Colonic mucosa (tissue), 4 donors: Measurements from ENCODE around the gene ARHGDIA. TPM values are rescaled to one million over a fixed set of nuclear protein-coding genes. Genes with fewer than 3 reads are reported as not detected.

Experiments
- DNase-seq: peaks from one replicate; pipeline ENCODE4 v3.0.0-alpha.2; 2020
- H3K27ac ChIP-seq: fragments of 200-600 bp; one replicate; pipeline ENCODE4 v1.8.0; 2021
- H3K27me3 ChIP-seq: fragments of 200-600 bp; one replicate; pipeline ENCODE4 v1.8.0; 2021
- H3K36me3 ChIP-seq: fragments of 200-600 bp; one replicate; pipeline ENCODE4 v1.8.0; 2021
- H3K4me1 ChIP-seq: fragments of 200-600 bp; one replicate; pipeline ENCODE4 v1.8.0; 2021; ENCODE audit warnings: mild to moderate bottlenecking
- H3K4me3 ChIP-seq: fragments of 200-600 bp; one replicate; pipeline ENCODE4 v1.8.0; 2021
- H3K9ac ChIP-seq, 2 donors: one replicate each; pipeline ENCODE4 v1.7.0; 2013; ENCODE audit warnings: control low read depth in 2 of 2, low read depth in 2 of 2, low read length in 2 of 2
- H3K9me3 ChIP-seq: fragments of 200-600 bp; one replicate; pipeline ENCODE4 v1.8.0; 2021
- CTCF ChIP-seq: fragments of 200-600 bp; IDR thresholded peaks from one replicate; pipeline ENCODE4 v1.8.0; 2022; ENCODE audit warnings: antibody characterized with exemption, mild to moderate bottlenecking
- intact Hi-C: fragments of 100-400 bp; cut with DNase I; formaldehyde crosslinking; loops from one replicate; pipeline ENCODE4 v1.14.1; 2022
- total RNA-seq, 2 donors: library from RNA; stranded (reverse); fragmentation: NEBNext Ultra II Directional in 1 of 2; extraction: Animal tissue kit (Norgen Biotek cat#: 25700) in 1 of 2; gene quantifications; one replicate each; pipeline ENCODE4 v1.2.1, GENCODE V29; 2021
- donor health status: healthy.
- donor health status: DM: no; HTN: no; CAD: no.
- donor health status: DM: no; HTN: no; CAD: no.

The ARHGDIA gene
- total RNA-seq, 2 donors from 2014 or later: 407 to 546 TPM

GRCh38 chr17:81825841-81826466 is 45.2 kb downstream of the ARHGDIA start:
- no peaks in the 10 kb centered on the region for H3K27me3 ChIP-seq
- no peak for TF ChIP-seq CTCF
- peaks cover 14% of the 10 kb centered on the region for H3K4me1 ChIP-seq
- intact Hi-C loops: no loop called here
- H3K27ac ChIP-seq: no peak overlapping the region
- no peak overlapping the region for H3K4me3 ChIP-seq
- no peaks in the 10 kb centered on the region for H3K36me3 ChIP-seq
- no peaks in the 10 kb centered on the region for H3K9me3 ChIP-seq
- no peak for DNase-seq
- peak overlapping the region; percentile 4 to 12 for H3K9ac ChIP-seq

GRCh38 chr17:81824595-81824994 is 46.5 kb downstream of the ARHGDIA start:
- Histone ChIP-seq H3K4me3 (no peak overlapping the region), H3K9me3 (no peaks in the 10 kb centered on the region), H3K9ac (no peak overlapping the region), H3K27ac (no peak overlapping the region), H3K36me3 (no peaks in the 10 kb centered on the region), H3K27me3 (no peaks in the 10 kb centered on the region), H3K4me1 (peaks cover 14% of the 10 kb centered on the region)
- intact Hi-C loops: no loop called here
- no peak for DNase-seq
- TF ChIP-seq CTCF: no peak

GRCh38 chr17:81823820-81824550 is 47.2 kb downstream of the ARHGDIA start:
- H3K4me1 ChIP-seq: peaks cover 14% of the 10 kb centered on the region
- intact Hi-C loops: no loop called here
- H3K27me3 ChIP-seq: no peaks in the 10 kb centered on the region
- TF ChIP-seq CTCF: no peak
- no peaks in the 10 kb centered on the region for H3K9me3 ChIP-seq
- no peak overlapping the region for H3K27ac ChIP-seq
- H3K9ac ChIP-seq: no peak overlapping the region
- no peak overlapping the region for H3K4me3 ChIP-seq
- H3K36me3 ChIP-seq: no peaks in the 10 kb centered on the region
- no peak for DNase-seq

GRCh38 chr17:81822996-81823819 is 47.9 kb downstream of the ARHGDIA start:
- intact Hi-C loops: no loop called here
- no peak for TF ChIP-seq CTCF
- Histone ChIP-seq H3K9me3 (no peaks in the 10 kb centered on the region), H3K9ac (peak overlapping the region; percentile 74 to 81), H3K4me1 (peaks cover 14% of the 10 kb centered on the region), H3K4me3 (no peak overlapping the region), H3K27me3 (no peaks in the 10 kb centered on the region), H3K36me3 (no peaks in the 10 kb centered on the region), H3K27ac (no peak overlapping the region)
- no peak for DNase-seq

- Histone ChIP-seq H3K4me1 (peaks cover 14% of the 10 kb centered on the region), H3K27ac (peak overlapping the region; percentile 76), H3K9me3 (no peaks in the 10 kb centered on the region), H3K4me3 (no peak overlapping the region), H3K27me3 (no peaks in the 10 kb centered on the region), H3K36me3 (no peaks in the 10 kb centered on the region), H3K9ac (peak overlapping the region; percentile 74 to 81)
- DNase-seq: no peak
- no peak for TF ChIP-seq CTCF
- intact Hi-C loops: no loop called here
Measured at GRCh38 chr17:81822312-81822637, 48.9 kb downstream of the ARHGDIA start.
